IPS-18a (cell line): ENCODE results near the gene UTP11.
"Not testable (repeated sequence)": the region's sequence is repeated elsewhere in the genome, so short reads cannot be mapped to it uniquely, and the experiment has no call there.

Experiments used
- H3K27ac ChIP-seq: one replicate; pipeline ENCODE4 v1.5.1; 2013; ENCODE audit warnings: low read length
- H3K27me3 ChIP-seq: one replicate; pipeline ENCODE4 v1.6.1; 2013; ENCODE audit warnings: mild to moderate bottlenecking, low read length; ENCODE audit not compliant: control insufficient read depth, insufficient read depth
- H3K36me3 ChIP-seq: one replicate; pipeline ENCODE4 v1.6.1; 2013; ENCODE audit warnings: low read depth, low read length; ENCODE audit not compliant: control insufficient read depth
- H3K4me1 ChIP-seq: one replicate; pipeline ENCODE4 v1.6.1; 2013; ENCODE audit warnings: low read depth, low read length; ENCODE audit not compliant: control insufficient read depth
- H3K4me3 ChIP-seq: one replicate; pipeline ENCODE4 v1.5.1; 2013; ENCODE audit warnings: low read length
- H3K9ac ChIP-seq: one replicate; pipeline ENCODE4 v1.6.1; 2013; ENCODE audit warnings: mild to moderate bottlenecking, low read length, moderate library complexity
- H3K9me3 ChIP-seq: one replicate; pipeline ENCODE4 v1.6.1; 2013; ENCODE audit warnings: low read depth, low read length; ENCODE audit not compliant: control insufficient read depth

The UTP11 gene

DNA sequence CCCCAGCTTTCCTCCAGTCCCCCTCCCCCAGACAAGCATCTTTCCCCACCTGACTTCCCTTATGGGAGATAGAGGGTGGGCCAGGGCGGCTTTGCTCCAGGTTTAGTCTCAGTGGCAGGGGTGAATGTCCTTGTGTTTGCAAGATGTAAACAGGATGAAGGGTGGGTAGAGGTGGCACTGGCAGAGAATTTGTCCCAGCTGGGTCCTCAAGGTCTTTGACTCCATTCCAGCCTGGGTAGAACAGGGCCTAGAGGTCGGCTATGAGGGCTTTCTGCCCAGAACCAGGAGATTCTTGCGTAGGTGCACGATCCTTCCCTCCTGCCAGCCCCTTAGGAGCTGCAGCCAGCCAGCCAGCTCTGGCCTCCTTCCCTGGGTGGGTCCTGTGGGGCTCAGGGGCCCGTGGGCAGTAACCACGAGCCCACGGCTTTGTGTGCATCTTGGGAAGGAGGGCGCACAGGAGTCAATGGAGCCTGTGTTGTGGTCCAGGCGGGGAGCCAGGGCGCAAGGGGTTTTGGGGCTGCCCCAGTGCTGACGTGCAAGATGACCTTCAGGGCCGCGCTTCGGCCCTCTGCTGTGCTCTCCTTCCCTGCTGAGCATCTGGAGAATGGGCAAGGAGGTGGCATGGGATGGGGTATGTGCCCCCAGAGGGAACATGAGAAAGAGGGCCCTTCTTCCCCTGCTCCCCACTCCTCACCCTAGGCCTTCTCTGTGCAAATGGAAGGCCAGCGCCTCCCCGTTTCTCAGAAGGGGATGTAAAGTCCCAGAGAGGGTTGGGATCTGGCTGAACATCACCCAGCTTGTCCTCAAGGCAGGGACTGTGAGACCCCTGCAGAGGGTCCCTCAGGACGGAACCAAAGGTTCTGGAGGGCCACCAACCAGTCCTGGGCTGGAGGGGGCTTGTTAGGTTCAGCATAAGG lies 18.3 kb downstream of the UTP11 start:
- Histone ChIP-seq H3K4me1 (peaks cover 24% of the 10 kb centered on the region), H3K4me3 (no peak overlapping the region), H3K9ac (no peak overlapping the region), H3K9me3 (no peaks in the 10 kb centered on the region), H3K36me3 (peaks cover 4% of the 10 kb centered on the region), H3K27me3 (no peaks in the 10 kb centered on the region), H3K27ac (no peak overlapping the region)

DNA sequence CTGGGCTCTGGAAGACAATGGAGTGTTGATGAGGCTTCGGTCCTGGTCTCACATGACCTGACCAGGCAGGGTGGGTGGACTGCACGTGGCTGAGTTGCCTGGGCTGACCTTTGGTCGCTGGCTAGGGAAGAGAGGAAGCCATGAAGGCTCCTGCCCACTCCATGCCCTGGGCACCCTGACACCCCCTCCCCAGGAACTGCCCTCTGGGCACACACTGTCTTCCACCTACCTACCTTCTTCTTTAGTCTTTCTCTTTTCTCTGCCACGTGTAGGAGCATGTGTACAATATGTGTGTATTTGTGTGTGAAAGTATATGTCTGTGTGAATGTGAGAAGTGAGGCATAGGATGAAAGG lies 19.0 kb downstream of the UTP11 start:
- Histone ChIP-seq H3K4me1 (peaks cover 24% of the 10 kb centered on the region), H3K27me3 (no peaks in the 10 kb centered on the region), H3K4me3 (no peak overlapping the region)

DNA sequence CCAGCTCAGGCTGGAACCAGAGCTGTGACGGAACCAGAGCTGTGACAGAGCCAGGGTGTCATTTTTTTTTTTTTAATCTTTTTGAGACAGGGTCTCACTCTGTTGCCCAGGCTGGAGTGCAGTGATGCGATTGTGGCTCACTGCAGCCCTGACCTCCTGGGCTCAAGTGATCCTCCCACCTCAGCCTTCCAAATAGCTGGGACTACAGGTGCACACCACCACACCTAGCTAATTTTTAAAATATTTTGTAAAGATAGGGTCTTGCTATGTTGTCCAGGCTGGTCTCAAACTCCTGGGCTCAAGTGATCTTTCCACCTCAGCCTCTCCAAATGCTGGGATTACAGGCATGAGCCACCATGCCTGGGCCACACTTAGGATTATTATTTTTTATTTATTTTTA lies 20.5 kb downstream of the UTP11 start:
- H3K9ac ChIP-seq, H3K9me3 ChIP-seq, H3K27me3 ChIP-seq, H3K4me3 ChIP-seq, H3K36me3 ChIP-seq, H3K27ac ChIP-seq: not testable (repeated sequence)
- peaks cover 24% of the 10 kb centered on the region for H3K4me1 ChIP-seq

More for the DNA sequence above, 19.0 kb downstream of the UTP11 start:
- Histone ChIP-seq H3K27ac (no peak overlapping the region), H3K9me3 (no peaks in the 10 kb centered on the region), H3K36me3 (no peaks in the 10 kb centered on the region), H3K9ac (no peak overlapping the region)

DNA sequence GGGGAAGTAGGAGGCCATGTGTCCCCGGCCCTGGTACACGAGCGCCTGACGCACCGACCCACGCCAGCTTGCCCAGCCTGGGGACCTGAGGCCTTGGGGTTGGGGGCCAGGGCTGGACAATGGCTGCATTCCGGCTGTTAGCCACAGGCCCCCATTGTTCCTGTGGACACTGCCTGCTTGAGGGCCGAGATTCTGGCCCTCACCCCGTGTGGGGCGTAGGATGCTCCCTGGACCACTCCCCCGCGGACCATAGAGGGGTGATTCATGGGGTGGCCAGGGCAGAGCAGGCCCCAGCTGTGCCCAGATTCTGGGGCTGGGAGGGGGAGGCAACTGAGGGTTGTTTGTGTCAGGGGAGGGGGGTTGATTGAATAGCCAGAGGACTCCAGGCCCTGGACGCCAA lies 22.3 kb downstream of the UTP11 start:
- H3K27me3 ChIP-seq = no peaks in the 10 kb centered on the region
- no peaks in the 10 kb centered on the region for H3K36me3 ChIP-seq
- no peaks in the 10 kb centered on the region for H3K9me3 ChIP-seq
- no peak overlapping the region for H3K27ac ChIP-seq
- H3K4me3 ChIP-seq = no peak overlapping the region
- no peak overlapping the region for H3K9ac ChIP-seq
- H3K4me1 ChIP-seq = peaks cover 7% of the 10 kb centered on the region

DNA sequence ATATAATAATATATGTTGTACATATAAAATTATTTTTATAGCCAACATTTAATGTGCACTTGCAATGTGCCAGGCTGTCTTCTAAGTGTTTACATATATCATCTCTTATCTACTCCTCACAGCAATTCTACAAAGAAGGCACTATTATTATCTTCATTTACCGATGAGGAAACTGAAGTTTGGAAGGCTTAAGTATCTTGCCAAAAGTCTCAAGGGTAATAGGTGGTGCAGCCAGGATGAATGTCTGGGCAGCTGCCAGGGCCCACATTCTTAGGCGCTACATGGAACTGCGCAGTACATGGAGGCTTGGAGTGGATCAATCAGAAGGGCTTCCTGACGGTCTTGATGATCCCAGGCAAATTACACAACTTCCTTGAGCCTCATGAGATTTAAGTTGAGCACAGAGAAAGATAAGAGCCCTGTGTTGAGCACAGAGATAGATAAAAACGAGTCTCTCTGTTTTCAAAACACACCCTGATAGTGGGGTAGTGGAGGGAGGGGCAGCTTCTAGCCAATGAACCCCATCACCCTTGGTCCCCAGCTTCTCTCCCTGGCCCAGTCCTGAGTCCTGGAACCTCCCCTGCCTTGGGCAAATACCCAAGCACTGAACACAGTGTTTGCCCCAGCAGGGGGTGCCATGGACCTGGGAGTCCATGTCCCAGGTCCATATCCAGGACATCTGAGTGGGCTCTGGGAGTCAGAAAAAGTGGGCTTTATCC lies 24.8 kb downstream of the UTP11 start:
- peaks cover 3% of the 10 kb centered on the region for H3K4me1 ChIP-seq
- no peak overlapping the region for H3K9ac ChIP-seq
- H3K36me3 ChIP-seq = no peaks in the 10 kb centered on the region
- H3K4me3 ChIP-seq = no peak overlapping the region
- no peaks in the 10 kb centered on the region for H3K9me3 ChIP-seq
- H3K27ac ChIP-seq = no peak overlapping the region
- H3K27me3 ChIP-seq = no peaks in the 10 kb centered on the region

DNA sequence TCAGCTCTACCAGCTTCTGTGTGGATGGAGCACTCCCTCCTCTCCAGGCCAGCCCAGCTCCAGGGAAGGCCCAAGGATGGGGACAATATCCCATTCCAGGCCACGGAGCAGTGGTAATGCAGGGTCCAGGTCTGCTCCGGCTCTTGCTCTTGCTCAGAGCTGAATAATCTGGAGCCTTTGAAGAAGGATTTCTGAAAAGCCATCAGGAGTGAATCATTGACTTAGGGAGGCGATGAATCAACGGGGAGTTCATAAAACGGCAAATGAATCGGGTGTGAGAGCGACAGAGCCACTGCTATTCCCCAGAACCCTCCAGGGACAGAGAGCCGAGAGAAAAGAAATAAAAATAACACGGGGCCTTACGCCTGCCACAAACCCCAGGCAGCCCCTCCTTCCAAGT lies 26.3 kb downstream of the UTP11 start:
- Histone ChIP-seq H3K4me3 (no peak overlapping the region), H3K9ac (no peak overlapping the region), H3K36me3 (no peaks in the 10 kb centered on the region), H3K4me1 (peaks cover 3% of the 10 kb centered on the region), H3K27ac (no peak overlapping the region), H3K9me3 (no peaks in the 10 kb centered on the region), H3K27me3 (peaks cover 8% of the 10 kb centered on the region)

DNA sequence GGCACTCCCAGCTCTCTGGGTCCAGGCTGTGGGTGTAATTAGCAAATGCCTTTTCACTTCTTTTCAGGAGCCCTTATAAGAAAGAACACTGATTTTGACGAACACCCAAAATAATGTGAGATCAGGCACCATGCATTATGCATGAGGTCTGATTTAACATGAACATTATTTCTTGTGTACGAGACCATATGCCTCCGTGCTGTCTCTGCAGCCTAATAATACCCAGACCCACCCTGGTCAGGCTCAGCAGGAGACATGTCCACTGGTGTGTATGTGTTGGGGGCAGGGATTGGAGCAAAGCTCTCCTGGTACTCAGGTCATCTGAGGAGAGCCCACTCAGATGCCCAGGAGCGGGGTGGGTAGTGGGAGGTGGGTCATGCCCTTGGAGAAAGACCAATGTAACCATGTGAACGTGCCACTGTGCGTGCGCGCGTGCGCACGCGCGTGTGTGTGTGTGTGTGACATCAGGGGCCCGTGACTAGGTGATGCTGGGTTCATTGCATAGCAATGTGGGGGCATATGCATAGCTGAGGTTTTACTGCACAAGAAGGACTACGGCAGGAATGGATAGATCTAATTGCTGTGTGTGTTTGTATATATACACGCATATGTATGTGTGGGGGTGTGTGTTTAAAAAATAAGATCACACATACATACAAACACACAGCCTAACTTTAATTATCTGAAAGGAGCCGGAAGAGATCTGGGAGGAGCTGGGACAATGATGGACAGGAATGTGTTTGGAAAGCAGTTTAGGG lies 27.0 kb downstream of the UTP11 start:
- no peaks in the 10 kb centered on the region for H3K36me3 ChIP-seq
- H3K9ac ChIP-seq = no peak overlapping the region
- H3K9me3 ChIP-seq = no peaks in the 10 kb centered on the region
- no peak overlapping the region for H3K4me3 ChIP-seq
- H3K27ac ChIP-seq = no peak overlapping the region
- peaks cover 3% of the 10 kb centered on the region for H3K4me1 ChIP-seq
- peaks cover 14% of the 10 kb centered on the region for H3K27me3 ChIP-seq

DNA sequence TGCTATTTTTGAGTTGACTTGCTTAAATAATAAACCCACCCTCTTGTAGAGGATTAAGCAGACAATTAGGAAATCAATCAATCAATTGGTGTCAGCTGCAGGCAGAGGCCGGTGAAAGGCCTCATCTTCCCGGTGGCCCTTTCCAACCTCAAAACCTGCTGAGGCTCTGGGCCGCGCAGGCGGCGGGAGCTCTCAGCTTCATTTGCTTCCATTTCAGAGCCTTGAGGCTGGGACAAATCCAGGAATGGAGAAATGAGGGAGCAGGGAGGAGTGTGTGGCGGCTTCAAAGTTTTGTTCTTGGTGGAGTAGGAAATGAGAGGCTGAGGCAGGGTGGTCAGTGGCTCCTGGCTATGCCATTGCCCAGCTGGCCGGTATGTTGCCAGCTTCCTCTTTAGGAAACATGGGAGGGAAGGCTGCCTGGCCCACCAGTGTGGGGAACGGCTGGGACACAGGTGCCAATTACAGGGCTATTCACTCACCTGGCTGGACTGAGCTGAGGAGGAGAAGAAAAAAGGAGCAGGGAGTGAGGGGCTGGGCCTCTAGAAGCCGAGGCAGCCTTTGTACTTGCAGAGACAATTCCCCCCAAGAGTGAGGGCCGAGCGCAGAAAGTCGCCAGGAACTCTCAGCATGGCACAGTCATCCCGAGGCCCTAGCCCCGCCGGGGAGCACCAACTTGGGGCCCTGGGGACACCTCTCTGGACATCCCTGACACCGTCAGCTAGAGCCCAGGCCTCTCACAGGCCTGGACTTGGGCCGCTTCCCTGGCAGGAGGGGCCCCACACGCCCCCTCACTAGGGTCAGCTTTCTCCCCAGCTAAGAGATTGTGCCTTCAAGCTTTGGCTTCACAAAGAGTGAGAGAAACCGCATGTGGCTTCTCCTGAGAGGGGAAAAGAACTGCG lies 29.7 kb downstream of the UTP11 start:
- H3K4me3 ChIP-seq = no peak overlapping the region
- H3K36me3 ChIP-seq = no peaks in the 10 kb centered on the region
- H3K9ac ChIP-seq = no peak overlapping the region
- no peaks in the 10 kb centered on the region for H3K9me3 ChIP-seq
- H3K27me3 ChIP-seq = peaks cover 30% of the 10 kb centered on the region
- peaks cover 3% of the 10 kb centered on the region for H3K4me1 ChIP-seq
- no peak overlapping the region for H3K27ac ChIP-seq

DNA sequence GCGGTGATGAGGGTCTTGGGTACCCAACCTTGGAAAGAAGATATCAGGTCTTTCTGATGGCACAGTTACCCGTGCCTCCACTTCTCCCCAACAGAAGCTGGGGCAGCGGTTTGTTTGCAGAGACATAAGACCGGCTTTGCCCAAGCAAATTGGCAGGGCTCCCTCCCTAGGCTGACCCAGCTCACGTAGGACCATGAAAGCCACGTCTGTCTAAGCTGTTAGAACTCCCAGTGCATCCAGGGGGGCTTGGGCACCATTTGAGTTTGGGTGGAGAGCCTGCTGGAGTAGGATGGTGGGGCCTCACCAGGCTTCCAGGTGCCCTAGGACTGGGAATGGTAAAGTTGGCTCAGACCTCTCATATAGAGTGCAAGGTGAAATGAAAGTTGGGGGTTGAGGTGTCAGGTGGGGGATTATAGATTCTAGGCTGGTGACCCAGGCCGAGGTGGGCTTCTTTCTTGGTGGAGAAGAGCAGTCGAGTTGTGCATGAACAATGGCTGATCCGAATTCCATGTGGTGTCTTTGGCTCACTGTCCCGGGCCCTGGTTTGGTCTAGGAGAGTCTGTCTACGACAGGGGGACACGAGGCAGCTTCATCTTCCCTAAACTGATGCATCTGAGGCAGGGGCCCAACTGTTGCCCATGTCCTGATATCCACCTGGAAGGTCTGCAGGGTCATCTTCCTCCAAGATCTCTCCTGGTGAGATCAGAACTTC lies 30.7 kb downstream of the UTP11 start:
- Histone ChIP-seq H3K36me3 (no peaks in the 10 kb centered on the region), H3K27ac (no peak overlapping the region), H3K9me3 (no peaks in the 10 kb centered on the region), H3K9ac (no peak overlapping the region), H3K4me3 (peak overlapping the region; percentile 81), H3K4me1 (peaks cover 6% of the 10 kb centered on the region), H3K27me3 (peaks cover 40% of the 10 kb centered on the region)
